Thyroid gland (tissue), 4 donors: ENCODE results near the gene ZGPAT.

Experiments
- POLR2A ChIP-seq, 2 donors: fragments of 450-650 bp; IDR thresholded peaks; one replicate each; pipeline ENCODE4 v1.6.1; 2017; ENCODE audit warnings: antibody characterized with exemption in 2 of 2, mild to moderate bottlenecking in 2 of 2, moderate library complexity in 1 of 2
- TF ChIP-seq, protein P1 (sequence below), 6 experiments: fragments of 200-600 bp in 3 of 6; fragments of 450-650 bp in 3 of 6; sonication (generic) in 3 of 6; IDR thresholded peaks; one replicate each; pipeline ENCODE4 v1.5.1; 2016 to 2019; ENCODE audit warnings: antibody characterized with exemption in 6 of 6, mild to moderate bottlenecking in 2 of 6, inconsistent platforms in 1 of 6, moderate library complexity in 1 of 6

DNA sequence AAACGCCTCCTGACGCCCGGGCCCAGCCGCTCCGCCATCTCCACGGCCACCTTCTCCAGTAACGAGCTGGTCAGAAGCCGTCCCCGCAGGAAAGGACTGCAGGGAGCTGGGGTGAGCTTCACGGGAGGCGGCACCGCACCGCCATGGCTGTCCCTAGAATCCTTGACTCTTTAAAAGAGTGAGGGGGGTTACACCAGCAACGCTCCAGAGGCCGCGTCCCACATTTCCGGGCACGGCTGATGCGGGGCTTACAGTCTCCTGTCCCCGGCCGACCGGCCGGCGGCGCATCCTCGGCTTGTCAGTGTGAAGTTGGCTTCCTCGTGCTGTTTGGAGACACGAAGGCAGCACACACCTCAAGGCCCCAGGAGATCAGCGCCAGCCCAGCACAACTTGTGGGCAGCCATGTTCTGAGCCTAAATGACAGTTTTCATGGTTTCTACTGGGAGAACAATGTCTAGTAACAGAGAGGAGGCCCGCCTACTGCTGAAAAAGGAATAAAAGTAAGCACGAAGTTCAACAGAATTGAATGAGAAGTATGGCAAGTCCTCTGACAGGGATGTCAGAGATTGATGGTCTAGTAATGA is 62.1 kb downstream of the ZGPAT start:
- TF ChIP-seq, protein P1, sequence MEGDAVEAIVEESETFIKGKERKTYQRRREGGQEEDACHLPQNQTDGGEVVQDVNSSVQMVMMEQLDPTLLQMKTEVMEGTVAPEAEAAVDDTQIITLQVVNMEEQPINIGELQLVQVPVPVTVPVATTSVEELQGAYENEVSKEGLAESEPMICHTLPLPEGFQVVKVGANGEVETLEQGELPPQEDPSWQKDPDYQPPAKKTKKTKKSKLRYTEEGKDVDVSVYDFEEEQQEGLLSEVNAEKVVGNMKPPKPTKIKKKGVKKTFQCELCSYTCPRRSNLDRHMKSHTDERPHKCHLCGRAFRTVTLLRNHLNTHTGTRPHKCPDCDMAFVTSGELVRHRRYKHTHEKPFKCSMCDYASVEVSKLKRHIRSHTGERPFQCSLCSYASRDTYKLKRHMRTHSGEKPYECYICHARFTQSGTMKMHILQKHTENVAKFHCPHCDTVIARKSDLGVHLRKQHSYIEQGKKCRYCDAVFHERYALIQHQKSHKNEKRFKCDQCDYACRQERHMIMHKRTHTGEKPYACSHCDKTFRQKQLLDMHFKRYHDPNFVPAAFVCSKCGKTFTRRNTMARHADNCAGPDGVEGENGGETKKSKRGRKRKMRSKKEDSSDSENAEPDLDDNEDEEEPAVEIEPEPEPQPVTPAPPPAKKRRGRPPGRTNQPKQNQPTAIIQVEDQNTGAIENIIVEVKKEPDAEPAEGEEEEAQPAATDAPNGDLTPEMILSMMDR (IDR thresholded peaks at IDR 0.05): no peak
- TF ChIP-seq POLR2A (IDR thresholded peaks at IDR 0.05): no peak
